Measurements from ENCODE around the gene DDIT4. TPM values are rescaled to one million over a fixed set of nuclear protein-coding genes. Genes with fewer than 3 reads are reported as not detected.
A peak's percentile ranks its signal among the peaks of the same experiment; 100 is the strongest.

Gene DDIT4
- polyA plus RNA-seq, 3 donors: 26.1 to 611 (median 45.8) TPM

- H3K4me1 ChIP-seq (ENCODE audit: control insufficient read depth in 1 of 2, insufficient read depth in 2 of 2, low read length in 2 of 2): peaks cover 23 to 31% of the 10 kb centered on the region in 2 donors
- Mint-ChIP-seq H3K4me1 (peaks cover 20% of the 10 kb centered on the region), H3K9me3 (peaks cover 0 to 2% (median 0%) of the 10 kb centered on the region in 7 donors), H3K36me3 (peaks cover 11 to 13% of the 10 kb centered on the region in 2 donors), H3K27ac (no peak overlapping the region), H3K27me3 (ENCODE audit: low read depth in 3 of 3) (peaks cover 2 to 13% (median 12%) of the 10 kb centered on the region in 3 donors), H3K4me3 (no peak overlapping the region)
- no peak overlapping the region for H3K9ac ChIP-seq (ENCODE audit: insufficient read depth, low read length, poor library complexity, severe bottlenecking)
- H3K27ac ChIP-seq (ENCODE audit: low read depth in 1 of 2, low read length in 2 of 2): no peak overlapping the region
- no peak for DNase-seq
- intact Hi-C loops (cut with micrococcal nuclease): loop anchor here (5.0 kb wide), 3 partner anchors 47 to 62 kb away; partner anchors contain the start of genes ANAPC16 (in 1 of the 2) and ASCC1 (in 1 of the 2)
- TF ChIP-seq CTCF (IDR thresholded peaks at IDR 0.05): no peak
- no peak overlapping the region for H3K4me3 ChIP-seq (replicated peaks in 1 of 3; ENCODE audit: low read depth in 2 of 3, low read length in 3 of 3)
- no peaks in the 10 kb centered on the region for H3K36me3 ChIP-seq (replicated peaks in 1 of 2; ENCODE audit: control insufficient read depth in 1 of 2, insufficient read depth in 2 of 2, low read length in 2 of 2)
- no peaks in the 10 kb centered on the region for H3K9me3 ChIP-seq (replicated peaks in 1 of 2; ENCODE audit: control insufficient read depth in 1 of 2, insufficient read depth in 1 of 2, low read length in 2 of 2)
- H3K4me2 ChIP-seq (replicated peaks; ENCODE audit: extremely low read depth, low read length, poor library complexity, severe bottlenecking): no peak overlapping the region
- no peaks in the 10 kb centered on the region for H3K27me3 ChIP-seq (ENCODE audit: control insufficient read depth in 2 of 2, insufficient read depth in 2 of 2, low read length in 2 of 2)
- 100% methylated on average over 3 of the region's 5 CpGs for WGBS (ENCODE audit: insufficient coverage)
- H4K20me1 ChIP-seq (ENCODE audit: insufficient read depth, low read length): peaks cover 18% of the 10 kb centered on the region
- no peak overlapping the region for H2AFZ ChIP-seq (ENCODE audit: insufficient read depth, low read depth, low read length, poor library complexity, severe bottlenecking)
- peaks cover 6% of the 10 kb centered on the region for H3K79me2 ChIP-seq (ENCODE audit: insufficient read depth, low read length)
These were observed 3.0 kb upstream of the DDIT4 start for GRCh38 chr10:72270607-72271281.

- Histone ChIP-seq H4K20me1 (ENCODE audit: insufficient read depth, low read length) (peaks cover 20% of the 10 kb centered on the region), H2AFZ (ENCODE audit: insufficient read depth, low read depth, low read length, poor library complexity, severe bottlenecking) (peak overlapping the region; percentile 82), H3K9ac (ENCODE audit: insufficient read depth, low read length, poor library complexity, severe bottlenecking) (peak overlapping the region; percentile 92), H3K4me3 (replicated peaks in 1 of 3; ENCODE audit: low read depth in 2 of 3, low read length in 3 of 3) (peak overlapping the region; percentile 58 to 98 (median 62)), H3K9me3 (replicated peaks in 1 of 2; ENCODE audit: control insufficient read depth in 1 of 2, insufficient read depth in 1 of 2, low read length in 2 of 2) (no peaks in the 10 kb centered on the region), H3K27ac (ENCODE audit: low read depth in 1 of 2, low read length in 2 of 2) (peak overlapping the region; percentile 17 to 91), H3K27me3 (ENCODE audit: control insufficient read depth in 2 of 2, insufficient read depth in 2 of 2, low read length in 2 of 2) (no peaks in the 10 kb centered on the region), H3K4me2 (replicated peaks; ENCODE audit: extremely low read depth, low read length, poor library complexity, severe bottlenecking) (peak overlapping the region; percentile 100), H3K36me3 (replicated peaks in 1 of 2; ENCODE audit: control insufficient read depth in 1 of 2, insufficient read depth in 2 of 2, low read length in 2 of 2) (no peaks in the 10 kb centered on the region), H3K4me1 (ENCODE audit: control insufficient read depth in 1 of 2, insufficient read depth in 2 of 2, low read length in 2 of 2) (peaks cover 23 to 32% of the 10 kb centered on the region in 2 donors), H3K79me2 (ENCODE audit: insufficient read depth, low read length) (peaks cover 6% of the 10 kb centered on the region)
- peaks cover 2 to 13% (median 13%) of the 10 kb centered on the region in 3 donors for H3K27me3 Mint-ChIP-seq (ENCODE audit: low read depth in 3 of 3)
- H3K9me3 Mint-ChIP-seq: peaks cover 0 to 2% (median 0%) of the 10 kb centered on the region in 7 donors
- no peak for TF ChIP-seq CTCF (IDR thresholded peaks at IDR 0.05)
- peaks cover 29% of the 10 kb centered on the region for H3K4me1 Mint-ChIP-seq
- H3K27ac Mint-ChIP-seq: peak overlapping the region in 5 of 7 donors; percentile 88 to 95 (median 95)
- intact Hi-C loops (cut with micrococcal nuclease): loop anchor here (2.0 to 5.0 kb wide), 4 partner anchors 16 to 59 kb away; partner anchors contain the start of genes ANAPC16 (in 1 of the 2) and ASCC1 (in 1 of the 2)
- peaks cover 13 to 23% of the 10 kb centered on the region in 2 donors for H3K36me3 Mint-ChIP-seq
- peak overlapping the region; percentile 98 for H3K4me3 Mint-ChIP-seq
- WGBS (ENCODE audit: insufficient coverage): 2% methylated on average over 22 of the region's 28 CpGs
- peak; percentile 49 to 61 (median 53) for DNase-seq
These were observed 875 bp upstream of the DDIT4 start for GRCh38 chr10:72272689-72273409.
